Fibroblast of peridontal ligament (primary cell): Measurements from ENCODE around the gene DDX24.
A peak's percentile ranks its signal among the peaks of the same experiment; 100 is the strongest.

ENCODE experiments used
- DNase-seq: peaks from one replicate; pipeline ENCODE4 v3.0.0-alpha.2; 2010; ENCODE audit errors: extremely low read depth

Gene DDX24

GRCh38 chr14:94080621-94081385 is at the start of gene DDX24, which contains the start of gene IFI27L1:
TSS of gene DDX24 (minus strand) at chr14:94081202. CDS start at chr14:94079742, 1,460 bp downstream.
TSS of gene IFI27L1 (plus strand) at chr14:94081310. CDS start at chr14:94096938, 15,628 bp downstream.
- DNase-seq, result peak; percentile 92

- peak; percentile 50 for DNase-seq
Observed at GRCh38 chr14:94129758-94130414, 48.9 kb upstream of the DDX24 start.

- peak; percentile 74 for DNase-seq
Observed at GRCh38 chr14:94129111-94129757, 48.2 kb upstream of the DDX24 start, which contains the start of gene IFI27L2. TSS of gene IFI27L2 (minus strand) at chr14:94129604. CDS start at chr14:94129564, 40 bp downstream.

GRCh38 chr14:94128216-94128839 is 47.3 kb upstream of the DDX24 start:
- DNase-seq, result no peak

- DNase-seq, result no peak
Observed at GRCh38 chr14:94127330-94127729, 46.3 kb upstream of the DDX24 start.

- no peak for DNase-seq
Observed at GRCh38 chr14:94126800-94127199, 45.8 kb upstream of the DDX24 start.

GRCh38 chr14:94126419-94126677 is 45.3 kb upstream of the DDX24 start:
- no peak for DNase-seq

- no peak for DNase-seq
Observed at GRCh38 chr14:94125659-94126418, 44.8 kb upstream of the DDX24 start.

- DNase-seq, result no peak
Observed at GRCh38 chr14:94124582-94125377, 43.8 kb upstream of the DDX24 start.

- DNase-seq, result no peak
Observed at GRCh38 chr14:94123868-94124267, 42.9 kb upstream of the DDX24 start.

- no peak for DNase-seq
Observed at GRCh38 chr14:94123296-94123695, 42.3 kb upstream of the DDX24 start.

GRCh38 chr14:94122438-94122837 is 41.4 kb upstream of the DDX24 start:
- no peak for DNase-seq

GRCh38 chr14:94121485-94121884 is 40.5 kb upstream of the DDX24 start:
- no peak for DNase-seq

GRCh38 chr14:94120667-94121340 is 39.8 kb upstream of the DDX24 start:
- DNase-seq, result peak; percentile 80

- no peak for DNase-seq
Observed at GRCh38 chr14:94119071-94119470, 38.1 kb upstream of the DDX24 start.

GRCh38 chr14:94117856-94118255 is 36.9 kb upstream of the DDX24 start:
- no peak for DNase-seq

GRCh38 chr14:94116701-94117100 is 35.7 kb upstream of the DDX24 start:
- DNase-seq, result no peak

GRCh38 chr14:94115631-94116030 is 34.6 kb upstream of the DDX24 start:
- no peak for DNase-seq

GRCh38 chr14:94115058-94115591 is 34.1 kb upstream of the DDX24 start:
- DNase-seq, result no peak

- no peak for DNase-seq
Observed at GRCh38 chr14:94114589-94115057, 33.6 kb upstream of the DDX24 start.
